Measurements from ENCODE around the gene C1GALT1C1L.

DNA sequence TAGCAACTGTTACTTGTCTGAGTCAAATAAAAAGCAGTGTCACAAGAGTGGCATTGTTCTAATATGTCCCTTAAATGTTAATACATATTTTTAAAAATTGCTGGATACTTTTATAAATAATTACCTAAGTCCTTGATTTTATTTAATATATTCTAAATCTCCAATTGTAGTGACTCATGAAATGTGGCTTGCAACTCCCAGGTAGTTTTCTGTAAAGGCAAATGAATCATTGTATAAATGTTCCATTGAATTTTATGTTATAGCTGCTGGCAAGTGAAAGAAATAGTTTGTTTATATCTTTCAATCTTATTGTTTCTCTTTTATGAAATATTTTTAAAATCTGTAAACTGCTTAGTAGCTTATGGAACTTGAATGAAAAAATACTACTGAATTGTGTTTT is 32.7 kb upstream of the C1GALT1C1L start:
- TF ChIP-seq EZH2 (IDR thresholded peaks at IDR 0.05; ENCODE audit: low read length, missing control alignments), result no peak
- TF ChIP-seq, protein P1, sequence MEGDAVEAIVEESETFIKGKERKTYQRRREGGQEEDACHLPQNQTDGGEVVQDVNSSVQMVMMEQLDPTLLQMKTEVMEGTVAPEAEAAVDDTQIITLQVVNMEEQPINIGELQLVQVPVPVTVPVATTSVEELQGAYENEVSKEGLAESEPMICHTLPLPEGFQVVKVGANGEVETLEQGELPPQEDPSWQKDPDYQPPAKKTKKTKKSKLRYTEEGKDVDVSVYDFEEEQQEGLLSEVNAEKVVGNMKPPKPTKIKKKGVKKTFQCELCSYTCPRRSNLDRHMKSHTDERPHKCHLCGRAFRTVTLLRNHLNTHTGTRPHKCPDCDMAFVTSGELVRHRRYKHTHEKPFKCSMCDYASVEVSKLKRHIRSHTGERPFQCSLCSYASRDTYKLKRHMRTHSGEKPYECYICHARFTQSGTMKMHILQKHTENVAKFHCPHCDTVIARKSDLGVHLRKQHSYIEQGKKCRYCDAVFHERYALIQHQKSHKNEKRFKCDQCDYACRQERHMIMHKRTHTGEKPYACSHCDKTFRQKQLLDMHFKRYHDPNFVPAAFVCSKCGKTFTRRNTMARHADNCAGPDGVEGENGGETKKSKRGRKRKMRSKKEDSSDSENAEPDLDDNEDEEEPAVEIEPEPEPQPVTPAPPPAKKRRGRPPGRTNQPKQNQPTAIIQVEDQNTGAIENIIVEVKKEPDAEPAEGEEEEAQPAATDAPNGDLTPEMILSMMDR (conservative IDR thresholded peaks at IDR 0.05 in 1 of 2, IDR thresholded peaks at IDR 0.05 in 1 of 2; ENCODE audit: low read depth in 1 of 2, low read length in 2 of 2), result no peak
